ENCODE measurements around the gene MAP7D3.
A peak's percentile ranks its signal among the peaks of the same experiment; 100 is the strongest.

Gene MAP7D3

DNA sequence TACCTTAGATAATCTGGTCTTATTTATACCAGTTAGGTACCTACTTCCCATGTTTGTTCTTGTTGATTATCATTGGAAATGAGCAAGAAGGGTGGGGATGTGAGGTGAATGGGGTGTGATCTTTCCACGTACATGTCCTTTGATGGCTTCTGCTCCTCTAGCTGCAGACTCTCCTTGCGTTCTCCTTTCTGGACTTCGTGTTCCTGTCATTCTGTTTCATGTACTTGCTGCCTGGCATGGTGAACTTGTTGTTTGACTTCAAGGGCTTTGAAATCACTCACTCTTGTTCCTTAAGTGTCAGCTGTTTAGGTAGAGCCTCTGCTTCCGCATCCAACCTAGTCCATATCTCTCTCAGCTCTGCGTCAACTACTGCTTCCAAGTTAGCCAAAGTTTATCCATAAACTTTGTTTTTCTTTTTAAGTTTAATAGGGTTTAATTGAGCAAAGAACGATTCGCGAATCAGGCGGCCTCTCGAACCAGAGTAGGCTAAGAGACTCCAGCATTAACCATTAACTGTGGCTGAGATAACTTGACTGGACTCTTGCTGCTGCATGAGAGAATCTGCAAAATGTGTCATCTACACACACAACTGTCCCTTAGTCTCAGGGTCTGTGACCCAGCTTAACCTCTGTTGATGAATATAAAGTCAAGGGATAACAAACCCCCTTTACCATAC, 61.0 kb downstream of the MAP7D3 start:
- H3K36me3 ChIP-seq (ENCODE audit: control insufficient read depth in 2 of 2, insufficient read depth in 1 of 2, low read length in 2 of 2): peaks cover 0 to 4% of the 10 kb centered on the region in 2 experiments; a peak in 1 of 3 replicates
- ChIA-PET POLR2A (no interaction called here), CTCF (interaction anchor here (0.8 kb wide), 1 partner anchor 162 kb away, joined by 3 read pairs; no protein-coding TSS in a partner anchor)
- peaks cover 4% of the 10 kb centered on the region; the same call in 1 of the 2 replicates for H3K4me1 ChIP-seq (ENCODE audit: control insufficient read depth, insufficient read depth, low read length)
- H3K27ac ChIP-seq (ENCODE audit: extremely low read depth, low read depth, low read length): no peak overlapping the region
- H3K4me3 ChIP-seq (ENCODE audit: low read depth, low read length): no peak overlapping the region
- no peaks in the 10 kb centered on the region for H3K9me3 ChIP-seq (ENCODE audit: control insufficient read depth, insufficient read depth, low read depth, low read length)
- TF ChIP-seq, protein P1, sequence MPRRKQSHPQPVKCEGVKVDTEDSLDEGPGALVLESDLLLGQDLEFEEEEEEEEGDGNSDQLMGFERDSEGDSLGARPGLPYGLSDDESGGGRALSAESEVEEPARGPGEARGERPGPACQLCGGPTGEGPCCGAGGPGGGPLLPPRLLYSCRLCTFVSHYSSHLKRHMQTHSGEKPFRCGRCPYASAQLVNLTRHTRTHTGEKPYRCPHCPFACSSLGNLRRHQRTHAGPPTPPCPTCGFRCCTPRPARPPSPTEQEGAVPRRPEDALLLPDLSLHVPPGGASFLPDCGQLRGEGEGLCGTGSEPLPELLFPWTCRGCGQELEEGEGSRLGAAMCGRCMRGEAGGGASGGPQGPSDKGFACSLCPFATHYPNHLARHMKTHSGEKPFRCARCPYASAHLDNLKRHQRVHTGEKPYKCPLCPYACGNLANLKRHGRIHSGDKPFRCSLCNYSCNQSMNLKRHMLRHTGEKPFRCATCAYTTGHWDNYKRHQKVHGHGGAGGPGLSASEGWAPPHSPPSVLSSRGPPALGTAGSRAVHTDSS (tag by site-specific recombination; IDR thresholded peaks at IDR 0.05): no peak
- no peak for TF ChIP-seq ZNF292 (tag by site-specific recombination; IDR thresholded peaks at IDR 0.05; ENCODE audit: borderline replicate concordance, low read depth)
- no peak for TF ChIP-seq REPIN1 (tag by site-specific recombination; IDR thresholded peaks at IDR 0.05; ENCODE audit: low read depth)
- TF ChIP-seq KLF9 (tag by site-specific recombination; IDR thresholded peaks at IDR 0.05; ENCODE audit: low read depth): no peak
- no peak for TF ChIP-seq ZNF777 (tag by site-specific recombination; IDR thresholded peaks at IDR 0.05; ENCODE audit: borderline replicate concordance)
- TF ChIP-seq, protein P2, sequence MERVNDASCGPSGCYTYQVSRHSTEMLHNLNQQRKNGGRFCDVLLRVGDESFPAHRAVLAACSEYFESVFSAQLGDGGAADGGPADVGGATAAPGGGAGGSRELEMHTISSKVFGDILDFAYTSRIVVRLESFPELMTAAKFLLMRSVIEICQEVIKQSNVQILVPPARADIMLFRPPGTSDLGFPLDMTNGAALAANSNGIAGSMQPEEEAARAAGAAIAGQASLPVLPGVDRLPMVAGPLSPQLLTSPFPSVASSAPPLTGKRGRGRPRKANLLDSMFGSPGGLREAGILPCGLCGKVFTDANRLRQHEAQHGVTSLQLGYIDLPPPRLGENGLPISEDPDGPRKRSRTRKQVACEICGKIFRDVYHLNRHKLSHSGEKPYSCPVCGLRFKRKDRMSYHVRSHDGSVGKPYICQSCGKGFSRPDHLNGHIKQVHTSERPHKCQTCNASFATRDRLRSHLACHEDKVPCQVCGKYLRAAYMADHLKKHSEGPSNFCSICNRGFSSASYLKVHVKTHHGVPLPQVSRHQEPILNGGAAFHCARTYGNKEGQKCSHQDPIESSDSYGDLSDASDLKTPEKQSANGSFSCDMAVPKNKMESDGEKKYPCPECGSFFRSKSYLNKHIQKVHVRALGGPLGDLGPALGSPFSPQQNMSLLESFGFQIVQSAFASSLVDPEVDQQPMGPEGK (tag by site-specific recombination; IDR thresholded peaks at IDR 0.05): no peak
- TF ChIP-seq, protein P3, sequence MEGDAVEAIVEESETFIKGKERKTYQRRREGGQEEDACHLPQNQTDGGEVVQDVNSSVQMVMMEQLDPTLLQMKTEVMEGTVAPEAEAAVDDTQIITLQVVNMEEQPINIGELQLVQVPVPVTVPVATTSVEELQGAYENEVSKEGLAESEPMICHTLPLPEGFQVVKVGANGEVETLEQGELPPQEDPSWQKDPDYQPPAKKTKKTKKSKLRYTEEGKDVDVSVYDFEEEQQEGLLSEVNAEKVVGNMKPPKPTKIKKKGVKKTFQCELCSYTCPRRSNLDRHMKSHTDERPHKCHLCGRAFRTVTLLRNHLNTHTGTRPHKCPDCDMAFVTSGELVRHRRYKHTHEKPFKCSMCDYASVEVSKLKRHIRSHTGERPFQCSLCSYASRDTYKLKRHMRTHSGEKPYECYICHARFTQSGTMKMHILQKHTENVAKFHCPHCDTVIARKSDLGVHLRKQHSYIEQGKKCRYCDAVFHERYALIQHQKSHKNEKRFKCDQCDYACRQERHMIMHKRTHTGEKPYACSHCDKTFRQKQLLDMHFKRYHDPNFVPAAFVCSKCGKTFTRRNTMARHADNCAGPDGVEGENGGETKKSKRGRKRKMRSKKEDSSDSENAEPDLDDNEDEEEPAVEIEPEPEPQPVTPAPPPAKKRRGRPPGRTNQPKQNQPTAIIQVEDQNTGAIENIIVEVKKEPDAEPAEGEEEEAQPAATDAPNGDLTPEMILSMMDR (tag by site-specific recombination; IDR thresholded peaks at IDR 0.05): no peak
- no peak for TF ChIP-seq KLF8 (tag by site-specific recombination; IDR thresholded peaks at IDR 0.05)
- 0 out of 2 replicates have a peak, but pooled peaks have one; percentile 50 for TF ChIP-seq TRIM28 (IDR thresholded peaks at IDR 0.05; ENCODE audit: borderline replicate concordance, low read length)
- TF ChIP-seq ZNF664 (tag by site-specific recombination; IDR thresholded peaks at IDR 0.05): no peak
- TF ChIP-seq ZNF248 (tag by site-specific recombination; IDR thresholded peaks at IDR 0.05): no peak
- peak; percentile 52; the same call in 1 of the 2 replicates for TF ChIP-seq OSR2 (tag by site-specific recombination; IDR thresholded peaks at IDR 0.05)

DNA sequence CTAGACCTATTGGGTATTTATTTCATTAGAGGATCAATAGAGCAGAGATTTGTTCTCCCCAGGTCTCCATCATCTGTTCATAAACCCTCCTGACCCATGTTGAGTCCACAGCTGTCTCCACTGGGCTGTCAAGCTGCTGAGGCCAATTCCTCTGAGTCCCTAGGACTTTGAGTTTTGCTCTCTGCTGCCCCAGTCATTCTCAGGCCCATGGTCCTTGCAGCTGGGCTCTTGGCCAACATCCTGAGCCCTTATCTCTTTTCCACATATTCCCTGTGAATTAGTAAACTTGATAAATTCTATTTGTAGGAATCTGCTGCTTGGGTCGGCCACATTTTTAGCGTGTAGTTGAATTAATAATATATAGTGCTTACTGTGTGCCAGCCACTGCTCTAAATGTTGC, 62.0 kb downstream of the MAP7D3 start:
- H3K36me3 ChIP-seq (ENCODE audit: control insufficient read depth in 2 of 2, insufficient read depth in 1 of 2, low read length in 2 of 2): peaks cover 0 to 4% of the 10 kb centered on the region in 2 experiments; a peak in 1 of 3 replicates
- no peak overlapping the region for H3K4me3 ChIP-seq (ENCODE audit: low read depth, low read length)
- ChIA-PET POLR2A (no interaction called here), CTCF (interaction anchor here (1.3 kb wide), 2 partner anchors 10 to 161 kb away, joined by 3 to 4 read pairs; no protein-coding TSS in a partner anchor)
- no peak overlapping the region for H3K27ac ChIP-seq (ENCODE audit: extremely low read depth, low read depth, low read length)
- no peaks in the 10 kb centered on the region for H3K9me3 ChIP-seq (ENCODE audit: control insufficient read depth, insufficient read depth, low read depth, low read length)
- H3K4me1 ChIP-seq (ENCODE audit: control insufficient read depth, insufficient read depth, low read length): peaks cover 12% of the 10 kb centered on the region
- no peak for TF ChIP-seq ZBTB21 (tag by site-specific recombination; IDR thresholded peaks at IDR 0.05)
- TF ChIP-seq, protein P1 (tag by site-specific recombination; IDR thresholded peaks at IDR 0.05): no peak
- TF ChIP-seq ZBTB26 (tag by site-specific recombination; optimal IDR thresholded peaks at IDR 0.05): no peak
- no peak for TF ChIP-seq ZNF843 (tag by site-specific recombination; IDR thresholded peaks at IDR 0.05)
- no peak for TF ChIP-seq ZBTB1 (tag by site-specific recombination; IDR thresholded peaks at IDR 0.05)
- no peak for TF ChIP-seq GFI1B (tag by site-specific recombination; IDR thresholded peaks at IDR 0.05)
- no peak for TF ChIP-seq ZNF132 (tag by site-specific recombination; IDR thresholded peaks at IDR 0.05; ENCODE audit: borderline replicate concordance)
- TF ChIP-seq ZNF621 (tag by site-specific recombination; IDR thresholded peaks at IDR 0.05): no peak
- TF ChIP-seq HOXC10 (CRISPR knock-in tag; IDR thresholded peaks at IDR 0.05): no peak
- TF ChIP-seq ZNF354C (tag by site-specific recombination; IDR thresholded peaks at IDR 0.05; ENCODE audit: borderline replicate concordance, low read depth): no peak
- no peak for TF ChIP-seq ZNF624 (tag by site-specific recombination; IDR thresholded peaks at IDR 0.05)
- TF ChIP-seq BCL6B (tag by site-specific recombination; IDR thresholded peaks at IDR 0.05): no peak
- no peak for TF ChIP-seq ZBTB17 (tag by site-specific recombination; IDR thresholded peaks at IDR 0.05)
- TF ChIP-seq ZNF600 (tag by site-specific recombination; IDR thresholded peaks at IDR 0.05): no peak

Data from HEK293 (cell line).